Smooth muscle cell of bladder (primary cell): Measurements from ENCODE around the gene TNFRSF4. TPM values are rescaled to one million over a fixed set of nuclear protein-coding genes. Genes with fewer than 3 reads are reported as not detected.

ENCODE experiments used
- total RNA-seq: library from RNA; depleted of rRNA; stranded (reverse); fragments of >200 nt; gene quantifications from 2 replicates; pipeline ENCODE4 v1.2.3, GENCODE V29; 2014

The TNFRSF4 gene
- total RNA-seq: 0.14 and 0.18 TPM in 2 replicates

GRCh38 chr1:1213345-1214265, at the start of gene TNFRSF4:
Gene TNFRSF4 (minus strand): TSS chr1:1214153. CDS start chr1:1214127, 26 bp downstream.

DNA sequence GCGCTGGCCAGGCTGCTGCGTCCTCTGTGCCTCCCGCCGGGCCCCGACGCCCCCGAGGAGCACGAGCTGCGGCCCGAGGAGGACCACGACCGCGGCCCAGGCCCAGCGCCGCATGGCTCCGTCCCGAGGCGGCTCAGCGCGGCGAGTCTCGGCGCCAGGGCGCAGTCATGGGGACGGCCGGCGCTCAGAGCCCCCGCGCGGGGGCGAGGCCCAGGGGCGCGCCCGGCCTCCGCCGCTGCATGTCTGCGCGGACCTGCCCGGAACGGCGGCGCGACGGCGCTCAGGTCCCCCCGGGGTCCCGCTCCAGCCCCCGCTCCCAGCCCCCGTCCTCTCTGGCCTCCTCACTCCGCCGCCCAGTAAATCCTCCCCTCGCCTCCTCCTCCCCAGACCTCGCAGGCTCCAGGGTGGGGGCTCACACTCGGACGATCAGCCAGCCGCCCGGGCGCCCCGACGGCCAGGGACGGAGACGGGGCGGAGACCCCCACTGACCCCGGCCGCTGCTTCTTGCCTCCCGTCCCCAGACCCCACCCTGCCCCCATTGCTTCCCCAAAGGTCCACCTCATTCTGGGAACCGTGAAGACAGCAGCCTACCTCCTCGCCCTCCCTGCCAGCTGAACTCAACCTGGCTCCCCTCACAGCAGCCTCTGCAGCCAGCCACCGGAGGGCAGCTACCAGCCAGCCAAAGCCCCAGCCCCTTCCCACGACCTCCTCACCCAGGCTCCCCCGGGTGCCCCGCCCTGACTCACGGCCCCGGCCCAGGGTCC, 32.8 kb upstream of the TNFRSF4 start, which contains the start of gene C1QTNF12:
C1QTNF12 (minus strand) TSS at position 146 of the 764 bp plus-strand sequence; CDS start at position 114, 32 bp downstream.

DNA sequence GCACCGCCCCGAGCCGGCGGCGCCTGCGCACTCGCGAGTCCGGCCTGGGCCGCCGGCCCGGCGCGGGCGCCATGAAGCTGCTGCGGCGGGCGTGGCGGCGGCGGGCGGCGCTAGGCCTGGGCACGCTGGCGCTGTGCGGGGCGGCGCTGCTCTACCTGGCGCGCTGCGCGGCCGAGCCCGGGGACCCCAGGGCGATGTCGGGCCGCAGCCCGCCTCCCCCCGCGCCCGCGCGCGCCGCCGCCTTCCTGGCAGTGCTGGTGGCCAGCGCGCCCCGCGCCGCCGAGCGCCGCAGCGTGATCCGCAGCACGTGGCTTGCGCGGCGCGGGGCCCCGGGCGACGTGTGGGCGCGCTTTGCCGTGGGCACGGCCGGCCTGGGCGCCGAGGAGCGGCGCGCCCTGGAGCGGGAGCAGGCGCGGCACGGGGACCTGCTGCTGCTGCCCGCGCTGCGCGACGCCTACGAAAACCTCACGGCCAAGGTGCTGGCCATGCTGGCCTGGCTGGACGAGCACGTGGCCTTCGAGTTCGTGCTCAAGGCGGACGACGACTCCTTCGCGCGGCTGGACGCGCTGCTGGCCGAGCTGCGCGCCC, 18.3 kb upstream of the TNFRSF4 start, which contains the start of gene B3GALT6:
B3GALT6 (plus strand) TSS at position 30 of the 588 bp plus-strand sequence; CDS start at position 72, 42 bp downstream.

DNA sequence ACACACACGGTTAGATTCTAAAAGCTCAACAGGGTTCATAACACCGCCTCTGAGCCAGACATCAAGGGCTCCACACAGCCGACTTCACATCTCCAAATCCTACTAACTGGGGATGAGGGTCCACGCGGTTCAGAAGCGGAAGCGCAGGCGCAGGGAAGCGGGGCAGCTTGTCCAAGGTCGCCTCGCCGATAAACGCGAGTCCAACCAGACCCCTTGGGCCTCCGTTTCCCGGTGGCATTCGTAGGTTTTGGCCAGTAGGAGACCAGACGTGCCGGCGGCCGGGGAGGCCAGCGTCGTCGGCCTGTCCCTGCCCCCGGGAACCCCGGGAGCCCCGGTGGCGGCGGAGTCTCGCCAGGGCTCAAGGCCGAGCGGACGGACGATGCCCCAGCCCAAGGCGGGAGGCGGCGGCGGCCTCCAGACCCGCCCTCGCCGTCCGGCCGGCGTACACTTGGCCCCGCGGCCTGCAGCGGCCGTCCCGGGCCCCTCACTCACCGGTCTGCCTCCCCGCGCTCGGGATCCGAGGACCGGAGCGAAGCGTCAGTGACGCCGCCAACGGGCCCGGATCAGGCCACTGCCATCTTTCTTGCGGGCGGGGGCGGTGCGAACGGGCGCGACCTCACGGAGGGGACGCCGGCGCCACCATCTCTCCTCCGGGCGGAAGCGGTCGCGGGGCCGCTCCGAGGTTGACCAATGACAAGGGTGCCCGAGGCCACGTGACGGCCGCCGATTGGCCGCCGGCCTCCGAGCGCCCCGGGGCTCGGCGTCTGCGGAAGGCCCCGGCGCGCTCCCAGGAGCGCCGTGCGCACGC, 17.7 kb upstream of the TNFRSF4 start, which contains the start of gene SDF4:
SDF4 (minus strand) TSS at position 602 of the 808 bp plus-strand sequence. CDS start 3,229 bp downstream, outside the sequence.

GRCh38 chr1:1206376-1206965, 7.5 kb downstream of the TNFRSF4 start, which contains the start of gene TNFRSF18:
Gene TNFRSF18 (minus strand): TSS chr1:1206592. CDS start chr1:1206571, 21 bp downstream.

GRCh38 chr1:1173793-1174415, 40.0 kb downstream of the TNFRSF4 start, which contains the start of gene TTLL10:
Gene TTLL10 (plus strand): TSS chr1:1173880. CDS start chr1:1179216, 5,336 bp downstream.

Other genes with a start within 250 kb of the TNFRSF4 start
- gene PLEKHN1, start 247.7 kb downstream of the TNFRSF4 start, total RNA-seq: 0.18 and 0.28 TPM in 2 replicates
- 0.43 and 2.1 TPM in 2 replicates for gene PERM1, start 232.1 kb downstream of the TNFRSF4 start, total RNA-seq
- 0.85 and 8.0 TPM in 2 replicates for gene HES4, start 214.1 kb downstream of the TNFRSF4 start, total RNA-seq
- 103 and 131 TPM in 2 replicates for gene ISG15, start 200.7 kb downstream of the TNFRSF4 start, total RNA-seq
- 30.9 and 42.0 TPM in 2 replicates for gene AGRN, start 194.0 kb downstream of the TNFRSF4 start, total RNA-seq
- gene RNF223, start 139.8 kb downstream of the TNFRSF4 start, total RNA-seq: not detected in 2 replicates
- 3.8 and 4.0 TPM in 2 replicates for gene C1orf159, start 98.1 kb downstream of the TNFRSF4 start, total RNA-seq
- not detected in 2 replicates for gene TTLL10, start 40.3 kb downstream of the TNFRSF4 start, total RNA-seq
- 0.55 TPM in 1 of 2 replicates, not detected in the other for gene TNFRSF18, start 7.6 kb downstream of the TNFRSF4 start, total RNA-seq
- gene SDF4, start 17.8 kb upstream of the TNFRSF4 start, total RNA-seq: 117 and 125 TPM in 2 replicates
- 16.2 and 21.7 TPM in 2 replicates for gene B3GALT6, start 18.1 kb upstream of the TNFRSF4 start, total RNA-seq
- 0.83 and 1.3 TPM in 2 replicates for gene C1QTNF12, start 32.6 kb upstream of the TNFRSF4 start, total RNA-seq
- gene UBE2J2, start 59.7 kb upstream of the TNFRSF4 start, total RNA-seq: 34.0 and 44.7 TPM in 2 replicates
- gene SCNN1D, start 66.3 kb upstream of the TNFRSF4 start, total RNA-seq: 0.71 and 0.74 TPM in 2 replicates
- 19.2 and 25.7 TPM in 2 replicates for gene ACAP3, start 93.8 kb upstream of the TNFRSF4 start, total RNA-seq
- 9.2 and 12.0 TPM in 2 replicates for gene PUSL1, start 94.4 kb upstream of the TNFRSF4 start, total RNA-seq
- gene INTS11, start 110.5 kb upstream of the TNFRSF4 start, total RNA-seq: 47.5 and 50.3 TPM in 2 replicates
- 7.0 and 9.1 TPM in 2 replicates for gene CPTP, start 110.6 kb upstream of the TNFRSF4 start, total RNA-seq
- 0.14 and 0.18 TPM in 2 replicates for gene TAS1R3, start 117.1 kb upstream of the TNFRSF4 start, total RNA-seq
- gene DVL1, start 135.3 kb upstream of the TNFRSF4 start, total RNA-seq: 48.4 and 72.1 TPM in 2 replicates
- gene MXRA8, start 144.4 kb upstream of the TNFRSF4 start, total RNA-seq: 236 and 258 TPM in 2 replicates
- gene AURKAIP1, start 161.1 kb upstream of the TNFRSF4 start, total RNA-seq: 93.0 and 96.6 TPM in 2 replicates
- 103 and 153 TPM in 2 replicates for gene CCNL2, start 185.2 kb upstream of the TNFRSF4 start, total RNA-seq
- gene MRPL20, start 193.1 kb upstream of the TNFRSF4 start, total RNA-seq: 95.4 and 96.7 TPM in 2 replicates
- 0.28 and 0.46 TPM in 2 replicates for gene ANKRD65, start 207.1 kb upstream of the TNFRSF4 start, total RNA-seq
- 2.8 and 3.7 TPM in 2 replicates for gene VWA1, start 221.5 kb upstream of the TNFRSF4 start, total RNA-seq
- not detected in 2 replicates for gene ATAD3C, start 235.5 kb upstream of the TNFRSF4 start, total RNA-seq